Keratinocyte (primary cell): Measurements from ENCODE around the gene BOK. TPM values are rescaled to one million over a fixed set of nuclear protein-coding genes. Genes with fewer than 3 reads are reported as not detected.
A peak's percentile ranks its signal among the peaks of the same experiment; 100 is the strongest.

Source experiments
- DNase-seq: peaks from one replicate; pipeline ENCODE4 v3.0.0-alpha.2; 2011; ENCODE audit warnings: low read depth, missing footprints, low spot score
- FAIRE-seq: peaks from 2 replicates; lab custom pipeline; 2011; peaks lifted over from hg19 to GRCh38; lab: Jason Lieb, UNC
- H2AFZ ChIP-seq: 2 replicates; pipeline ENCODE4 v1.6.0; 2012; ENCODE audit warnings: low read length, control low read depth, inconsistent platforms; ENCODE audit not compliant: control insufficient read depth
- H3K27ac ChIP-seq: 2 replicates; pipeline ENCODE4 v1.5.1; 2011; ENCODE audit warnings: low read length; ENCODE audit not compliant: control insufficient read depth, insufficient read depth
- H3K27me3 ChIP-seq: 3 replicates; pipeline ENCODE4 v1.6.0; 2011; ENCODE audit warnings: low read length; ENCODE audit not compliant: control insufficient read depth, insufficient read depth; ENCODE audit errors: extremely low read depth
- H3K36me3 ChIP-seq, 2 experiments: 2 replicates in 1 of 2; 3 replicates in 1 of 2; pipeline ENCODE4 v1.5.1; 2011; ENCODE audit warnings: low read length in 2 of 2, mild to moderate bottlenecking in 1 of 2; ENCODE audit not compliant: control insufficient read depth in 2 of 2, insufficient read depth in 2 of 2; ENCODE audit errors: extremely low read depth in 1 of 2
- H3K4me1 ChIP-seq: 3 replicates; pipeline ENCODE4 v1.5.1; 2011; ENCODE audit warnings: low read length; ENCODE audit not compliant: control insufficient read depth, insufficient read depth; ENCODE audit errors: extremely low read depth
- H3K4me2 ChIP-seq: 3 replicates; pipeline ENCODE4 v1.6.0; 2011; ENCODE audit warnings: low read depth, low read length; ENCODE audit not compliant: control insufficient read depth, insufficient read depth; ENCODE audit errors: extremely low read depth
- H3K4me3 ChIP-seq, 3 experiments: fragments of 200-600 bp in 1 of 3; sonication (generic) in 1 of 3; 2 replicates in 2 of 3; 3 replicates in 1 of 3; pipeline ENCODE4 v1.5.1; 2011 to 2016; ENCODE audit warnings: low read length in 3 of 3, mild to moderate bottlenecking in 3 of 3, control low read depth in 2 of 3, inconsistent platforms in 1 of 3, low read depth in 1 of 3, mixed read lengths in 1 of 3, mixed run types in 1 of 3, moderate library complexity in 1 of 3; ENCODE audit not compliant: control insufficient read depth in 2 of 3, insufficient read depth in 2 of 3; ENCODE audit errors: extremely low read depth in 1 of 3
- H3K79me2 ChIP-seq: 2 replicates; pipeline ENCODE4 v1.6.0; 2012; ENCODE audit warnings: low read length; ENCODE audit not compliant: control insufficient read depth, insufficient read depth
- H3K9ac ChIP-seq: 3 replicates; pipeline ENCODE4 v1.6.0; 2011; ENCODE audit warnings: low read length; ENCODE audit not compliant: control insufficient read depth, insufficient read depth; ENCODE audit errors: extremely low read depth
- H3K9me1 ChIP-seq: 3 replicates; pipeline ENCODE4 v1.6.0; 2011; ENCODE audit warnings: low read length; ENCODE audit not compliant: control insufficient read depth, insufficient read depth; ENCODE audit errors: extremely low read depth
- H3K9me3 ChIP-seq: 2 replicates; pipeline ENCODE4 v1.5.1; 2012; ENCODE audit warnings: low read depth, low read length; ENCODE audit not compliant: control insufficient read depth
- H4K20me1 ChIP-seq: 3 replicates; pipeline ENCODE4 v1.6.0; 2011; ENCODE audit warnings: low read length; ENCODE audit not compliant: control insufficient read depth, insufficient read depth; ENCODE audit errors: extremely low read depth
- CTCF ChIP-seq, 3 experiments: IDR thresholded peaks in 1 of 3; conservative IDR thresholded peaks in 1 of 3; optimal IDR thresholded peaks in 1 of 3; 2 replicates in 2 of 3; 3 replicates in 1 of 3; pipeline versions ENCODE3 to v1.5.1; 2011; ENCODE audit warnings: low read length in 3 of 3, mild to moderate bottlenecking in 3 of 3, moderate library complexity in 2 of 3, control low read depth in 1 of 3, inconsistent platforms in 1 of 3; ENCODE audit not compliant: insufficient read depth in 2 of 3; ENCODE audit errors: extremely low read depth in 1 of 3
- EZH2 ChIP-seq: IDR thresholded peaks from one replicate; pipeline ENCODE4 v1.6.1; 2012; ENCODE audit warnings: inconsistent platforms, mild to moderate bottlenecking, low read length, moderate library complexity
- dilution Hi-C: fragments of 300-500 bp; cut with MboI; formaldehyde crosslinking; loops from one replicate; pipeline ENCODE4 v1.7.0; 2020; ENCODE audit warnings: low sequenced_read_pairs; ENCODE audit not compliant: extremely low pct_ligation_motif_present
- polyA plus RNA-seq, 5 experiments: library from polyadenylated mRNA; depleted of rRNA in 3 of 5; stranded (reverse) in 3 of 5; stranded (forward) in 1 of 5; unstranded in 1 of 5; fragments of >200 nt; gene quantifications; 1 replicate in 1 of 5; 2 replicates in 3 of 5; 3 replicates in 1 of 5; pipeline versions ENCODE4 v1.2.1 to v1.2.3, GENCODE V29; 2011 to 2012; ENCODE audit warnings: missing spikeins in 2 of 5, low read depth in 1 of 5, low replicate concordance in 1 of 5

BOK gene
- polyA plus RNA-seq, 1 donor (not counting 4 experiments of a cell fraction or from before 2014, with no cell fraction given) = 15.4 TPM

- Histone ChIP-seq H3K27ac (no peak overlapping the region), H3K9me3 (no peaks in the 10 kb centered on the region), H3K79me2 (peaks cover 62% of the 10 kb centered on the region), H3K4me1 (peaks cover 28% of the 10 kb centered on the region), H4K20me1 (peaks cover 10% of the 10 kb centered on the region), H3K27me3 (no peaks in the 10 kb centered on the region), H3K9ac (no peak overlapping the region), H3K4me2 (peak overlapping the region; percentile 62), H3K9me1 (no peaks in the 10 kb centered on the region), H3K36me3 (peaks cover 5 to 10% of the 10 kb centered on the region in 2 experiments), H3K4me3 (no peak overlapping the region), H2AFZ (no peak overlapping the region)
- TF ChIP-seq CTCF (optimal IDR thresholded peaks at IDR 0.05 in 1 of 3, IDR thresholded peaks at IDR 0.05 in 1 of 3, conservative IDR thresholded peaks at IDR 0.05 in 1 of 3; ENCODE audit: extremely low read depth in 1 of 3, insufficient read depth in 2 of 3, low read length in 3 of 3) (no peak), EZH2 (no peak)
- FAIRE-seq (no peak), DNase-seq (no peak)
- dilution Hi-C loops = no loop called here
These were observed 3.8 kb downstream of the BOK start for GRCh38 chr2:241562269-241562891.

- Histone ChIP-seq H3K4me3 (no peak overlapping the region), H4K20me1 (peaks cover 10% of the 10 kb centered on the region), H3K4me1 (peaks cover 28% of the 10 kb centered on the region), H3K9me3 (no peaks in the 10 kb centered on the region), H3K27me3 (no peaks in the 10 kb centered on the region), H3K79me2 (peaks cover 65% of the 10 kb centered on the region), H3K27ac (no peak overlapping the region), H3K9me1 (no peaks in the 10 kb centered on the region), H2AFZ (no peak overlapping the region), H3K4me2 (no peak overlapping the region), H3K9ac (no peak overlapping the region), H3K36me3 (peaks cover 5 to 10% of the 10 kb centered on the region in 2 experiments)
- FAIRE-seq = no peak
- dilution Hi-C loops = no loop called here
- DNase-seq = no peak
- TF ChIP-seq CTCF (optimal IDR thresholded peaks at IDR 0.05 in 1 of 3, IDR thresholded peaks at IDR 0.05 in 1 of 3, conservative IDR thresholded peaks at IDR 0.05 in 1 of 3; ENCODE audit: extremely low read depth in 1 of 3, insufficient read depth in 2 of 3, low read length in 3 of 3) = no peak
- TF ChIP-seq EZH2 = no peak
These were observed 4.5 kb downstream of the BOK start for GRCh38 chr2:241563031-241563507.
